Tibial nerve (tissue), 4 donors: ENCODE measurements around the gene GUK1. TPM values are rescaled to one million over a fixed set of nuclear protein-coding genes. Genes with fewer than 3 reads are reported as not detected.
A peak's percentile ranks its signal among the peaks of the same experiment; 100 is the strongest.

ENCODE experiments used
- DNase-seq, 2 donors: peaks; one replicate each; pipeline ENCODE4 v3.0.0-alpha.2; 2019; ENCODE audit warnings: low spot score in 2 of 2
- H3K27ac ChIP-seq, 4 donors: fragments of 200-600 bp; sonication (generic) in 3 of 4; one replicate each; pipeline ENCODE4 v1.5.1; 2017 to 2019; ENCODE audit warnings: mild to moderate bottlenecking in 1 of 4
- H3K27me3 ChIP-seq, 2 donors: fragments of 200-600 bp; sonication (generic) in 1 of 2; one replicate each; pipeline versions ENCODE4 v1.5.1 to v1.6.0; 2017 to 2019
- H3K36me3 ChIP-seq, 3 donors: fragments of 200-600 bp; sonication (generic); one replicate each; pipeline ENCODE4 v1.5.1; 2018 to 2019
- H3K4me1 ChIP-seq, 4 donors: fragments of 200-600 bp; sonication (generic) in 3 of 4; one replicate each; pipeline ENCODE4 v1.5.1; 2017 to 2019
- H3K4me3 ChIP-seq, 4 donors: fragments of 200-600 bp; sonication (generic) in 3 of 4; one replicate each; pipeline ENCODE4 v1.5.1; 2017 to 2019; ENCODE audit warnings: mild to moderate bottlenecking in 1 of 4, moderate library complexity in 1 of 4
- H3K9me3 ChIP-seq, 4 donors: fragments of 200-600 bp; sonication (generic) in 3 of 4; one replicate each; pipeline ENCODE4 v1.5.1; 2017 to 2019
- EP300 ChIP-seq, 2 donors: sonication (generic); formaldehyde crosslinking; IDR thresholded peaks; one replicate each; pipeline ENCODE4 v1.6.1; 2017; ENCODE audit warnings: antibody characterized with exemption in 2 of 2, mild to moderate bottlenecking in 1 of 2
- POLR2A ChIP-seq, 2 donors: fragments of 450-650 bp; IDR thresholded peaks; one replicate each; pipeline ENCODE4 v1.6.1; 2017; ENCODE audit warnings: antibody characterized with exemption in 2 of 2, mild to moderate bottlenecking in 2 of 2, moderate library complexity in 2 of 2
- WGBS, 2 donors: methylation state at CpG; one replicate each; pipeline ENCODE4 v1.1.5; 2018; 5-methylcytosine and 5-hydroxymethylcytosine counted together
- total RNA-seq, 4 donors: library from RNA; depleted of rRNA; stranded (reverse); fragments of >200 nt; gene quantifications; one replicate each; pipeline ENCODE4 v1.1.0, GENCODE V29; 2016
- TF ChIP-seq, protein P1 (sequence below), 5 experiments: fragments of 200-600 bp in 3 of 5; fragments of 450-650 bp in 2 of 5; sonication (generic) in 3 of 5; IDR thresholded peaks; one replicate each; pipeline ENCODE4 v1.5.1; 2016 to 2019; ENCODE audit warnings: antibody characterized with exemption in 5 of 5, mild to moderate bottlenecking in 3 of 5, moderate library complexity in 2 of 5

The GUK1 gene, protein sequence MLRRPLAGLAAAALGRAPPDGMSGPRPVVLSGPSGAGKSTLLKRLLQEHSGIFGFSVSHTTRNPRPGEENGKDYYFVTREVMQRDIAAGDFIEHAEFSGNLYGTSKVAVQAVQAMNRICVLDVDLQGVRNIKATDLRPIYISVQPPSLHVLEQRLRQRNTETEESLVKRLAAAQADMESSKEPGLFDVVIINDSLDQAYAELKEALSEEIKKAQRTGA
- total RNA-seq: 100 to 1,000 TPM; 501 to 540 (median 510) TPM

DNA sequence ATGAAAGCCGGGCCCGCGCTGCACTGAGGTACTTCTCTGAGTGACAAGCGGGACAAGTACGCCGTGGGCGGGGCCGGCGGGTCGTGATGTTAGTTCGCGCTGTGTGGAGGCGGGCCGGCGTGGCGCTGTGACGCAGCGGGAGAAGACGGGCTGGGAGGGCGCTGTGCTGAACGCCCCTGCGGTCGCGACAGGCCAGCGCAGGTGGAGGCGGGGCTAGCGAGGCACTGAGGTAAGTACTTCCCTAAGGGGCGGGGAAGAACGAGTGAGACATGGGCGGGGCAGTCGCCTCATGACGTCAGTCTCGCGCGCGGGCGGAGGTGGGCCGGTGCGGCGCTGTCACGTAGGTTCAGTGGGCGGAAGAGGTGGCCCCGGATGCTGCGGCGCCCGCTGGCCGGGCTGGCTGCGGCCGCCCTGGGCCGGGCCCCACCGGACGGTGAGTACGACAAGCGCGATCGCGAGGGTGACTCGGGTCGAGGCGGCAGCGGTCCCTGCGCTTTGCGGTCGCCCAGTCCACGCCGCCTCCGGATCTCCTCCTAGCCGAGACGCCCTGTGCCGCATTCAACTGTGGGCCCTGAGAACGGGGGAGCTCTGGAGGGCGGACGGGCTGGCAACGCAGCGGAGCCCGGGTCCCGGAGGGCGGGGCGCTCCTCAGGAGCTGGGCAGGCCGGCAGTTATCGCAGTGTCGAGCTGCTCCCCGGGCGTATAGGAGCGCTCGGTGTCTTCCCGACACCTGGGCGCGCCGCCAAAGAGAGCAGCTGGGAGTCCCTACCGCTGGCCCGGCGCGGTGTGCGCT lies at the start of gene GUK1:
TSS of gene GUK1 (plus strand) at position 349 of the 793 bp plus-strand sequence. CDS start at position 373, 24 bp downstream.
- Histone ChIP-seq H3K9me3 (no peaks in the 10 kb centered on the region), H3K27me3 (no peaks in the 10 kb centered on the region), H3K36me3 (peaks cover 0 to 3% (median 0%) of the 10 kb centered on the region in 3 donors), H3K27ac (peak within 1 kb of the TSS; percentile 96 to 98 (median 97)), H3K4me1 (peaks cover 0 to 46% (median 38%) of the 10 kb centered on the region in 4 donors), H3K4me3 (peak within 1 kb of the TSS; percentile 79 to 97 (median 86))
- peak; percentile 95 to 96 for TF ChIP-seq POLR2A (IDR thresholded peaks at IDR 0.05)
- TF ChIP-seq, protein P1, sequence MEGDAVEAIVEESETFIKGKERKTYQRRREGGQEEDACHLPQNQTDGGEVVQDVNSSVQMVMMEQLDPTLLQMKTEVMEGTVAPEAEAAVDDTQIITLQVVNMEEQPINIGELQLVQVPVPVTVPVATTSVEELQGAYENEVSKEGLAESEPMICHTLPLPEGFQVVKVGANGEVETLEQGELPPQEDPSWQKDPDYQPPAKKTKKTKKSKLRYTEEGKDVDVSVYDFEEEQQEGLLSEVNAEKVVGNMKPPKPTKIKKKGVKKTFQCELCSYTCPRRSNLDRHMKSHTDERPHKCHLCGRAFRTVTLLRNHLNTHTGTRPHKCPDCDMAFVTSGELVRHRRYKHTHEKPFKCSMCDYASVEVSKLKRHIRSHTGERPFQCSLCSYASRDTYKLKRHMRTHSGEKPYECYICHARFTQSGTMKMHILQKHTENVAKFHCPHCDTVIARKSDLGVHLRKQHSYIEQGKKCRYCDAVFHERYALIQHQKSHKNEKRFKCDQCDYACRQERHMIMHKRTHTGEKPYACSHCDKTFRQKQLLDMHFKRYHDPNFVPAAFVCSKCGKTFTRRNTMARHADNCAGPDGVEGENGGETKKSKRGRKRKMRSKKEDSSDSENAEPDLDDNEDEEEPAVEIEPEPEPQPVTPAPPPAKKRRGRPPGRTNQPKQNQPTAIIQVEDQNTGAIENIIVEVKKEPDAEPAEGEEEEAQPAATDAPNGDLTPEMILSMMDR (IDR thresholded peaks at IDR 0.05): peak in 4 of 5 experiments; percentile 10 to 68 (median 48)
- peak; percentile 90 to 99 for TF ChIP-seq EP300 (IDR thresholded peaks at IDR 0.05)
- 0 to 1% methylated on average over 57 to 58 of the region's 95 CpGs for whole genome bisulfite sequencing, 2 donors
- peak; percentile 99 for DNase-seq

DNA sequence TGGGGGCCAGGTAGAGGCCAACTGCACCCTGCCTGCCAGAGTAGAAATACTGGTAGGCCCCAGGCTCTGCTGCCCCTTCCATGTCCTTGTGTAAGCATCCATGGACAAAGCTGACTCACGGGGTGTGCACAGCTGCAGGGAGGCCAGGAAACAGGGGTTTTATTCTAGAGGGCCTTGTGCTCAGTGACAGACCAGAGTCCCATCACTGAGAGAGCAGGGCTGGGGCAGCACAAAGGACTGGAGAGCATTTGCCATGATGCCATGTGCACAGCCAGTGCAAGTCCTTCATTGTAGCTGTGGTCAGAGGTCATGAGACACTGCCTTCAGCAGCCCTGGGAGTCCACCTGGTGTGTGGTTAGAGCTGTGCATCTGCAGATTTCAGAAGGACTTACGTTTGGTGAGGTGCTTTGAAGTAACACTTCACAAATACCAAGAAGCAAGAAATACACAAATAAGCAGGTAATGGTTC lies 49.4 kb upstream of the GUK1 start:
- H3K4me3 ChIP-seq: no peak overlapping the region

DNA sequence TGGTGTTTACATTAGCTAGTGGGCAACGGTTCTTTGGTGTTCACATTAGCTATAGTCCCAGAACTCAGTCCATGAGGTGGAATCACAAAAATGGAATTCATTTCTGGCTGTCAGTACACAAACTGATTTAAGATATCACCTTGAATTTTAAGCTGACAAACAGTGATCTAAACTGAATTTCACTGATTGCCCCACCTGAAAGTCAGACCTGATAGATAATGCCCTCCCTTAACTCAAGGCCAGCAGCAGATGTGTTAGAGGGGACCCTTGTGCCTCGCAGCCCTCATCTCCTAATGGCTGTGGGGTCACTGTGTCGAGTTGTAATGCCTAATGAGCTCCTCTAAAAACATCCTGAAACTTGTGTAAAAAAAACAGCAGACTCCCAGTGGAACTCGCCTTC lies 49.0 kb upstream of the GUK1 start:
- peaks cover 0 to 18% (median 3%) of the 10 kb centered on the region in 4 donors for H3K9me3 ChIP-seq
- no peak overlapping the region for H3K4me3 ChIP-seq
- peaks cover 0 to 82% (median 62%) of the 10 kb centered on the region in 4 donors for H3K4me1 ChIP-seq
- no peak for DNase-seq
- H3K36me3 ChIP-seq: peaks cover 0 to 36% (median 0%) of the 10 kb centered on the region in 3 donors
- no peaks in the 10 kb centered on the region for H3K27me3 ChIP-seq
- no peak overlapping the region for H3K27ac ChIP-seq
- 51 to 53% methylated on average over 4 of the region's 4 CpGs for WGBS, 2 donors
- no peak for TF ChIP-seq POLR2A (IDR thresholded peaks at IDR 0.05)
- TF ChIP-seq, protein P1 (IDR thresholded peaks at IDR 0.05): no peak
- TF ChIP-seq EP300 (IDR thresholded peaks at IDR 0.05): no peak

More for the DNA sequence above, 49.4 kb upstream of the GUK1 start:
- no peak for DNase-seq
- Histone ChIP-seq H3K36me3 (peaks cover 0 to 32% (median 0%) of the 10 kb centered on the region in 3 donors), H3K27me3 (no peaks in the 10 kb centered on the region), H3K9me3 (peaks cover 0 to 18% (median 3%) of the 10 kb centered on the region in 4 donors), H3K4me1 (peaks cover 0 to 82% (median 66%) of the 10 kb centered on the region in 4 donors), H3K27ac (no peak overlapping the region)
- 8 to 18% methylated on average over 1 to 2 of the region's 2 CpGs for WGBS, 2 donors
- TF ChIP-seq POLR2A (IDR thresholded peaks at IDR 0.05) (no peak), EP300 (IDR thresholded peaks at IDR 0.05) (no peak)
- TF ChIP-seq, protein P1 (IDR thresholded peaks at IDR 0.05): no peak

DNA sequence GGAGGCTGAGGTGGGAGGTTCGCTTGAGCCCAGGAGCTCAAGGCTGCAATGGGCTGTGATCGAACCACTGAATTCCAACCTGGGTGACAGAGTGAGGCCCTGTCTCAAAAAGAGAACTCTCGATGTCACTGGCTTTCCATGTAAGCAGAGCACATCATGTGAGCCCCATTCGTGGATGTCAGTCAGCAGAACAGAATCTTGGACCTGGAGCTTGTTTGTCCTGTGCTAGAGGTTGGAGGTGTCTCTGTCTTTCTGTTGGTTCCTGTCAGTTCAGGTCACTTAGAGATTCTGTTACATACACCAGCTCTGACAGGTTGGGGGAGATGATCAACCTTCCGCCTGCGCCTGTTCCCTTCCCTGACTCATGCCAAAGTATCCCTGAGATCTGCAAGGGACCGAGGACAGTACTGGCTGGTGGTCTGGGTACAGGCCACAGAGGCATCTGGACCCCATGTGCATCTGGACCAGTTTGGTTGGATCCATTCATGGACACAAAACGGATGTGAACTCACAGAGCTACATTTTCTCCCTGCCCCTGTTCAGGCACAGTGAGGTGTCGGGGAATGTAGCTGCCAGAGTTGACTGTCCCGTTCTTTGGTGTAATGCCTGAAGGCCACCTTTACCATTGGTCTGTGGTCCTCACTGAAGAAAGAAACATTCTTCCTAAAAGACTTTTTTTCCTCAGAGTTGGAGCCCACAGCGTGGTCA lies 47.6 kb upstream of the GUK1 start:
- TF ChIP-seq POLR2A (IDR thresholded peaks at IDR 0.05) (no peak), EP300 (IDR thresholded peaks at IDR 0.05) (no peak)
- TF ChIP-seq, protein P1 (IDR thresholded peaks at IDR 0.05): no peak
- no peak for DNase-seq
- H3K9me3 ChIP-seq: peaks cover 0 to 18% (median 3%) of the 10 kb centered on the region in 4 donors
- no peak overlapping the region for H3K4me3 ChIP-seq
- 91 to 94% methylated on average over 10 to 11 of the region's 11 CpGs for WGBS, 2 donors
- H3K27me3 ChIP-seq: no peaks in the 10 kb centered on the region
- no peak overlapping the region for H3K27ac ChIP-seq
- peaks cover 0 to 51% (median 0%) of the 10 kb centered on the region in 3 donors for H3K36me3 ChIP-seq
- H3K4me1 ChIP-seq: peaks cover 0 to 82% (median 48%) of the 10 kb centered on the region in 4 donors
